Hematopoietic multipotent progenitor cell treated with erythropoietin and hydrocortisone succinate and interleukin-3 and kit ligand, for 6 days (in vitro differentiated cells): ENCODE data around the gene ORC4.
A peak's percentile ranks its signal among the peaks of the same experiment; 100 is the strongest.

ENCODE experiments used
- DNase-seq: peaks from one replicate; pipeline ENCODE4 v3.0.0-alpha.2; 2015

The ORC4 gene

GRCh38 chr2:148020111-148021058 lies at the start of gene ORC4:
ORC4 (minus strand) TSS chr2:148020737; CDS start chr2:147975958, 44,779 bp downstream.
- peak; percentile 100 for DNase-seq

GRCh38 chr2:148067801-148068200 lies 47.3 kb upstream of the ORC4 start:
- DNase-seq: peak; percentile 64

GRCh38 chr2:148065936-148066335 lies 45.4 kb upstream of the ORC4 start:
- DNase-seq: no peak

GRCh38 chr2:148063633-148064032 lies 43.1 kb upstream of the ORC4 start:
- DNase-seq: no peak

GRCh38 chr2:148058641-148059040 lies 38.1 kb upstream of the ORC4 start:
- no peak for DNase-seq

- no peak for DNase-seq
Measured at GRCh38 chr2:148052687-148053086, 32.1 kb upstream of the ORC4 start.

GRCh38 chr2:148049284-148049683 lies 28.7 kb upstream of the ORC4 start:
- DNase-seq: no peak

- DNase-seq: peak; percentile 48
Measured at GRCh38 chr2:148048475-148049221, 28.1 kb upstream of the ORC4 start.

- DNase-seq: no peak
Measured at GRCh38 chr2:148046802-148047201, 26.3 kb upstream of the ORC4 start.

GRCh38 chr2:148044322-148044721 lies 23.8 kb upstream of the ORC4 start:
- DNase-seq: no peak

GRCh38 chr2:148042219-148042618 lies 21.7 kb upstream of the ORC4 start:
- no peak for DNase-seq

- no peak for DNase-seq
Measured at GRCh38 chr2:148039783-148040182, 19.2 kb upstream of the ORC4 start.

- DNase-seq: no peak
Measured at GRCh38 chr2:148032215-148032614, 11.7 kb upstream of the ORC4 start.

GRCh38 chr2:148031152-148031551 lies 10.6 kb upstream of the ORC4 start:
- no peak for DNase-seq

- no peak for DNase-seq
Measured at GRCh38 chr2:148028781-148029180, 8.2 kb upstream of the ORC4 start.

- no peak for DNase-seq
Measured at GRCh38 chr2:148027822-148028221, 7.3 kb upstream of the ORC4 start.

- DNase-seq: no peak
Measured at GRCh38 chr2:148026573-148026972, 6.0 kb upstream of the ORC4 start.

- DNase-seq: peak; percentile 47
Measured at GRCh38 chr2:148023861-148024260, 3.3 kb upstream of the ORC4 start.

- DNase-seq: no peak
Measured at GRCh38 chr2:148022882-148023281, 2.3 kb upstream of the ORC4 start.

GRCh38 chr2:148022351-148022750 lies 1.8 kb upstream of the ORC4 start:
- no peak for DNase-seq

GRCh38 chr2:148021886-148022285 lies 1.3 kb upstream of the ORC4 start:
- peak; percentile 42 for DNase-seq

GRCh38 chr2:148021059-148021861 lies 723 bp upstream of the ORC4 start, which contains the start of gene MBD5:
MBD5 (plus strand) TSS chr2:148021091.
- peak; percentile 61 for DNase-seq

- DNase-seq: no peak
Measured at GRCh38 chr2:148014616-148015015, 5.9 kb downstream of the ORC4 start.
